GM18909 (cell line): ENCODE measurements around the gene SNORC.

Source experiments
- ATAC-seq: cut with Tn5 transposase; IDR thresholded peaks from one replicate; pipeline ENCODE4 v1.9.1; 2021; ENCODE audit warnings: mild to moderate bottlenecking; ENCODE audit not compliant: unreplicated experiment, poor library complexity

SNORC gene

DNA sequence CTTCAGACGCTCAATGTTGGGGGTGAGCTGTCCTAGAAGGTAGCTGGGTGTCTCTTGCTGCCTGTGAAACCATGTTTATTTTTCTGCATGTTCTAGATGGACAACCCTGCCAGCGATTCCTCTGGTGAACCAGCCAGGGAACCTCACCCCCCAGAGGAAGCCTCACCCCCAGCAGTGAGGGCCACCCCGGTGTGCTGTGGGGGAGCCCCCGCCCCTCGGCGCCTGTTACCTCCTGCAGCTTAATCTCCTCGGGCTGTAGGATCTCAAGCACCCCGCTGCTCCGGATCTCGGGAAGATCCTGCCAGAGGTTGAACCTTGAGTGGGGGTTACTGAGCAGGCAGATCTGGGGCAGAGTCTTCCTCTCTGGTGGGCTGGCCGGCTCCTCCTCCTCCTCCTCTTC lies 50.0 kb downstream of the SNORC start:
- no peak for ATAC-seq

DNA sequence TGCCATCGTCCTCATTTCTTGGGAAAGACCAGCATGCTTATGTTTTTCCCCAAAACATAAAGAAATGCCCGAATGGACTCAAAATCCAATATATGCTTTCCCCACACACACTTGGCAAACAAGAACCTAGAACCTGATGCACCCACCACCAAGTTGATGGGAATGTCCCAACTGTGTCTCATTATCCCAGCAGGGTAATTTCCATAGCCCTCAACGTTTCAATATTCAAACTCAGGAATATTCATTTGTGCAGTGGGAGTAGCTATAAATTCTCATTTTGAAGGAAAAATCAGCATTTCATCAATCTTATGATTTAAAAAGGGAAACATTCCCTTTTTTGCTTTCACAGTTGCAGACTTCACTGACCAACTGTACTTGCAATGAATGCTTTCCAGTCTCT lies 50.7 kb downstream of the SNORC start:
- no peak for ATAC-seq

DNA sequence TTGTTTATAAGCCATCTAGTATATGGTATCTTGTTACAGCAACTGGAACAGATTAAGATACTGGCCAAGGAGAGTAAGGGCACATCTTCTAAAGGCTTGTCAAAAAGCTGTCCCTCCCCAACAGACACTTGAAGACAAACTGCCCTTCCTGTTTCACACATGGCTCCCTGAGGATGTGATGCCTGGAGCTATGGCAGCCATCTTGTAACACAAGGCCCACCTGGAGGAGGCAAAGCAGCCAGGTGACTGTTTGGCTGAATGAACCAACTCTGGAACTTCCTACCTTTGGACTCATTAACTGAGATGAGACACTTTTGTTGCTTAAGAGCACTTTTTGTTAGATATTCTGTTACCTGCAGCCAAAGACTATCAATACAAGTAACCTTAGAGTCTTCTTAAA lies 54.4 kb downstream of the SNORC start:
- ATAC-seq: no peak

DNA sequence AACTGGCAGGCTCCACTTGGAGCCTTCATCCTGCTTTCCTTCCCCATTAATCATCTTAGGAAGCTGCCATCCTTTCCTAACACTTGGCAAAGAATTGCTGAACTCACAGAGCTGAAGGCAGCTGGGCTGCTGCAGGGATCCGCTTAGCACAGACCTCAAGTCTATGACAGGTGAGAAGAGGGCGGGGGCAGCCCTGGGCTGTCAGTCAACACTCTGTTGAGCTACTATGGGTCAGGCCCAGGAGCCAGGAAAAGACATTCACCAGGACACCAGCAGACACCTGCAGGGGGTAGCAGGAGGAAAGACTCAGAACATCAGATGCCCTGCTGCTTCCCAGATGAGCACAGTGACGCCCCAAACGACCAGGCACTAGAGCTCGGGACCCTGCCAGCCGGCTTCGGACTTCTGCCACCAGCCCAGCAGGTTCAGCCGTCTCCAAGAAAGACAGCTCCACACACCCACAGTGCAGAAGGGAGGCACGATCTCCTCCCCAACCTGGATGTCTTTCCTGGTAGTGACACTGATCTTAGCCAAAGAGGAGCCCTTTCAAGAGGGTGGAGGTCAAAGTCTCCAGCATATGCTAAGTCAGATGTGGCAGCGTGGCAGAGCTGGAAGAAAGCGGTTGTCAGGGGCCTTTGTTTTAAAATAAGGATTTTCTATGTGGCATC lies 55.2 kb downstream of the SNORC start:
- no peak for ATAC-seq

DNA sequence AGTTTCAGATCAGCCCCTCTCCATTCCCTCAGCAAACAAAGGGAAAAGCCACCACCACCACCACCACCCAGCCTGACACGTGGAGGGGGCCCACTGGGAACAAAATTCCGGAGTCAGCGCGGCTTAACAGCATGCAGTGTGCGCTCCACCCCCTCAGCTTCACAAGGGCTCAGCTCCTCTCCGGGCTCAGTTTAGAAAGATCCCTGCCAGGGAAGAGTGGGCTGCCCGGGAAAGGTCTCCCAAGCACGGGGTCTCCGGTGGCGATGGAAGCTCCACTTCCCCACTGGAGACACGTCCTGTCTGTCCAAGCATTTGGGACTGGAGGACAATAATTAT lies 55.7 kb downstream of the SNORC start:
- ATAC-seq: no peak

DNA sequence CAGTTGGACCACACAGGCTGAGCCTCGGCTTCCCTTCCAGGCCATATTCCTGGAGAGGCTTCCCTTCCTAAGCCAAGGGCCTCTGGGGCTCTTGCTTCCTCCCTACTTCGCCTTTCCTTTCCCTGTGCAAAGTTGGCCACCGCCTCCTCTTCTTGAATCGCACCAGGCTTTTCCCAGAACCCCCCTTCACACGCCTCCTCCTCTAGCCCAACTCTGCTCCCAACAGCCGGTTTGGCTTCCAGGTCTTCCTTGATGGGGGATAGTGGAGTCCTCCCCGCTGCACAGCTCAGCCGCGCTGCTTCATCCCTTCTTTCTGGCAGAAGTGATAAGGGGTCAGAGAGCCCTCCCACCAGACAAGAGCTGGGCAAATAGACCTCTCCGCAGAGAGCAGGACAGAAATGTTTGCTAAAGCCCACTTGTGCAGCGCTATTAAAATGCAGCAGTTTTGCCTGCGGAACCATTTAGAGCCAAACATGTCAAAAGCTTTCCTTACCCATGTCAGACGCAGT lies 56.4 kb downstream of the SNORC start:
- ATAC-seq: no peak

DNA sequence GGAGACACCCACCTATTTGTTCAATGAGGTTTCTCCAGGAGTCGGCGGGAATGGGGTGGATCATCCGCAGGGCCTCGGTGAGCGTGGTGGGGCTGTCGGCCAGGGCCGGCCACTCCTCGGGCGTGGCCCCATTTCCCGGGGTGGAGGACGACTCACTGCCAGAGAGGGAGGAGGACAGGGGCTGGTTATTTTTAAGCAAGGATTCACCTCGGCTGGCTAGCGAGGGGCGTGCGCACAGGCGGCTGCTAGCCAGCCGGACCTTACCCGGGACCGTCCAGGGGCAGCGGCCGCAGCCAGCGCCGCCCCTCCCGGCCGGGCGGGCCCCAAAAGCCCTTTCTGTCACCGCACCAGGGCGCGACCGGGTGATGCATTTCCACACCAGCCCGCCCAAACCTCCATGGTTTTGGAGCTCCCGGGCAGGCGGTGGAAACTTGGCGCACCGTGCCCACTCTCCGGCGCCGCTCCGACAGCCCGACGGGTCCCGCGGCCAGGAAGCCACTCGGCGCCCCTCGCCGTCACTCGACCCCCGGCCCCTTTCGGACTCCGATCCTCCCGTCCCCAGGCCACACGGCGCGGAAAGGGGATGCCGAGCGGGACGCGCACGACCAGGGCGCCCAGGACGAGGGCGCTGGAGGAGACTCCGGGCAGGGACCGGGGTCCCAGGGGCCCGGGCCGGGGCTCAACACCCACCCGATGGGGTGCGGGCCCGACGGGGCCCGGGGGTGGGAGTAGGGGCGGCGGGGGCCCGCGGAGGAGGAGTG lies 57.1 kb downstream of the SNORC start:
- no peak for ATAC-seq

DNA sequence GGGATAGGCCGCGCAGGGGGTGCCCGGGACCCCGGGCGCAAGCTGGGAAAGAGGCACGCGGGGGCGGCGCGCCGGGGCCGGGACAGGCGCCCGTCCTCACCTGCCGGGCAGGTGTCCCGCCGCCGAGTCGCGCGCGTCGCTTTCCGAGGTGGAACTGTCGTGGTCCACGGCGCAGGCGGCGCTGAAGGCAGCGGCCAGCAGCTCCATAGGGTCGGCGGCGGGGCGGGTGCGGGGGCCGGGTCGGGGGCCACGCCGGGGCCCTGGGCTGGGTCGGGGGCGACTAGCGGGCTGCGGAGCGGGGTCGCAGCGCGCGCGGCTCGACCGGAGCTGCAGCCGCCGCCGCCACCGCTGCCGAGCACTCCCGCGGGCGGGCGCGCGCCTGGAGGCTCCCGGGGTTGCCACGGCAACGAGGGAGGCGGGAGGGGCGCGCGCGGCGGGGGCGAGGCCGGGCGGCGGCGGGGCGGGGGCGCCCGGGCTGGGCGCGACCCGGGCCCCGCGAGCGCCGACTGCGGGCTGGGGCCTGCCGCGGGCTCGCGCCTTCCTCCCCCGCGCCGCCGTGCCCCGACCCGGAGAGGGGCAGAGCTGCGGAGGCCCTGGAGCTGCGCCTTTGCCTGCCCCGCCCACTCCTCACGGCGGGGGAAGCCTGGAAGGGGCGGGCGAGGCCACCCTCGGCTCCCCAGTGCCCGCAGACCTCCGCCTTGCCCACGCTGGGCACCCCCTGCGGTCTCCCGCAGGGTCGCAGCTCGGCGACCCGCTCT lies 57.9 kb downstream of the SNORC start:
- ATAC-seq: no peak
